GM19452 (cell line): Measurements from ENCODE around the gene HRH2.
"Not testable (repeated sequence)": the region's sequence is repeated elsewhere in the genome, so short reads cannot be mapped to it uniquely, and the experiment has no call there.

Experiments
- ATAC-seq: cut with Tn5 transposase; IDR thresholded peaks from one replicate; pipeline ENCODE4 v1.9.1; 2021; ENCODE audit not compliant: unreplicated experiment

Gene HRH2, protein sequence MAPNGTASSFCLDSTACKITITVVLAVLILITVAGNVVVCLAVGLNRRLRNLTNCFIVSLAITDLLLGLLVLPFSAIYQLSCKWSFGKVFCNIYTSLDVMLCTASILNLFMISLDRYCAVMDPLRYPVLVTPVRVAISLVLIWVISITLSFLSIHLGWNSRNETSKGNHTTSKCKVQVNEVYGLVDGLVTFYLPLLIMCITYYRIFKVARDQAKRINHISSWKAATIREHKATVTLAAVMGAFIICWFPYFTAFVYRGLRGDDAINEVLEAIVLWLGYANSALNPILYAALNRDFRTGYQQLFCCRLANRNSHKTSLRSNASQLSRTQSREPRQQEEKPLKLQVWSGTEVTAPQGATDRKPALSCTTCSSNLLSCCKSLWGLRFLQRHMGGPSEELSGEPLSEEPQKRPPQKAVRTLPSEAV

GRCh38 chr5:175657593-175658271 lies at the start of gene HRH2:
Gene HRH2, plus strand, starts transcription at chr5:175658071. Its CDS starts 25,163 bp downstream, at chr5:175683234.
- no peak for ATAC-seq

GRCh38 chr5:175609526-175609925 lies 48.3 kb upstream of the HRH2 start:
- no peak for ATAC-seq

DNA sequence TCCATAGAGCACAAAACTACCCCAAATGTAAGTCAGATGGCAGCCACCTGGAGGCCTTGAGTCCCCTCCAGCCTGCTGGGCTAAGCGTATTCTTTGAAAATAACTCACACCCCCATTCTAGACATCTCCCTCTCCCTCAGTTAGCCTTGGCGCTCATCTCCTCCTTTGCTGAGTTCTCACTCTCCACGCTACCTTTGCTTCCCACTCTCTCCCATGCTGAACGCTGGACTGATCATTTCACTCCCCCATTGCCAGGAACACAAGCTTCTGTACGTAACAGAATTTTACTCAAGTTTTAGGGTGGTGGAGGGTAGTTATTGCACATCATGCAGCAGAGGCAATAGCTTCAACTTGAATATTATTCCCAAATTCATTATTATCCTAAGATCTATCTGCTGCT lies 47.5 kb upstream of the HRH2 start:
- no peak for ATAC-seq

- no peak for ATAC-seq
Measured at GRCh38 chr5:175610898-175611297, 47.0 kb upstream of the HRH2 start.

GRCh38 chr5:175614223-175614815 lies 43.6 kb upstream of the HRH2 start:
- ATAC-seq = no peak

DNA sequence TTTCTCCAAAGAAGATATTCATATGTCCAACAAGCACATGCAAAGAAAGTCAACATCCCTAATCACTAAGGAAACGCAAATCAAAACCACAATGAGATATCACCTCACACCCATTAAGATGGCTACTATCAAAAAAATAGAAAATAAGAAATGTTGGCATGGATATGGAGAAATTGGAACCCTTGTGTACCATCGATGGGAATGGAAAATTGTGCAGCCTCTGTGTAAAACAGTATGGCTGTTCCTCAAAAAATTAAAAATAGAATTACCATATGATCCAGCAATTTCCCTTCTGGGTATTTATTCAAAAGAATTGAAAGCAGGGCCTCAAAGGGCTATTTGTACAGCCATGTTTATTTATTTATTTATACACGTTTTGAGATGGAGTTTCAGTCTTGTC lies 43.0 kb upstream of the HRH2 start:
- no peak for ATAC-seq

GRCh38 chr5:175616083-175616482 lies 41.8 kb upstream of the HRH2 start:
- no peak for ATAC-seq

GRCh38 chr5:175616527-175616926 lies 41.3 kb upstream of the HRH2 start:
- not testable (repeated sequence) for ATAC-seq

GRCh38 chr5:175617447-175617846 lies 40.4 kb upstream of the HRH2 start:
- ATAC-seq = no peak

DNA sequence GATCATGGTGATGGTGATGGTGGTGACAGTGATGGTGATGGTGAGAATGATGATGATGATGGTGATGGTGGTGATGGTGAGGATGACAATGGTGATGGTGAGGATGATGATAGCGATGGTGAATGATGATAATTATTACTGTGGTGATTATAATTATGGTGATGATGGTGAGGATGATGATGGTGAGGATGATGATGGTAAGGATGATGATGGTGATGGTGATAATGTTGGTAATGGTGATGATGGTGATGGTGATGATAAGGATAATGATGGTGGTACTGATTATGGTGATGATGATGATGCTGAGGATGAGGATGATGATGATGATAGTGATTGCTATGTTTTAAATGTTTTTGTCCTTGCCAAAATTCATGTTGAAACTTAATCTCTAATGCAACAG lies 37.3 kb upstream of the HRH2 start:
- no peak for ATAC-seq

GRCh38 chr5:175621971-175622370 lies 35.9 kb upstream of the HRH2 start:
- no peak for ATAC-seq

DNA sequence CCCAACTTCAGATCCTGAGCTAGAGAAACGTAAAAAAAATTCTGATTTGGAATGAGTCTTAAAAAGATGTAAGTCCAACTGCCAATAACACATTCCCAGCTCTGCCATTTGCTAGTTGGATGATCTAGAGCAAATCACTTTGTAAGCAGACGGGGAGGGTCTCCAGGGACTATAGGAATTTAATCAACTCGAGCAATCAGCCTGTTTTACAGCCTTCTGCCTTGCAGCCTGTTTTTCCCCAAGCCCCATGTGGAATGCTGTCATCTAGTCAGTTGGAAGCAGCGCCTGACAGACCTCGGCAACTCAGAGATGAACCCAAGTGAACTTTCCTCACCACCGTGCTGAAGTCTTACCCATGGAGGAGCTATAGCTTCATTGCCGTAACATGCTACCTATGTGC lies 34.8 kb upstream of the HRH2 start:
- ATAC-seq = no peak

DNA sequence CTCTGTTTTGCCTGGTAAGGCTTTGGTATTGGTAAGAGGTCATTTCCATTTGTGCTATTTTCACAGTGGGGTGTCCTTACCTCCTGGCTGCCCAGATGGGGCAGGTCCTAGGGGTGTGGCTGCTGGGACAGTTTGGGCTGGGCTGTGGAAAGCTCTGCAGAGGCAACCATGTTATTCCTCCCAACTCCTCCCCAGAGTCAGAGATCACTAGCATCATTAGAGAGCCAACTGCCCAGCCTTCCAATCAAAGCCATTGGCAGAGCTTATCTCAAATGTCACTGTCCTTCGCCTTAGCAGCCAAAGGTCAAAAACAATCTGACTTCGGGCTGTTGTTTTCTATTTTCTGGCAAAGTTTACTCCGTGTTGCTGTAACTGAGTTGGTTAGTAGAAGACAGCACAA lies 33.6 kb upstream of the HRH2 start:
- no peak for ATAC-seq

DNA sequence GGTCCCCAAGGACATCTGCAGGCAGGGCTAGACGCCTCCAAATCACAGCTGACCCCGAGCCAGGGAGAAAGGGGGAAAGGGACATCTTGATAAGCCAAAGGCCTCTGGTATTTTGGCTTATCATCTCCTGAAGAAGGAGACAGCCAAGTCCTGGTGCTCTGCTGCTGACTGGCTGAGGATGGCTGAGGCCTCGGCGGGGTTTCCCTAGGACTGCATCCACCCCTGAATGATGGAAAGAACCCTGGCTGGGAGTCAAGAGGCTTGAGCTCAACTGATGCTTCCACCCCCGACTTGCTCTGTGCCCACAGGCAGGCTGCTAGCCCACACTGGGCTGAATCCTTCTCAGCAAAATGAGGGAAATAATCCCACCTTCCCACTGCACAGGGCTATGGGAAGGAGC lies 30.9 kb upstream of the HRH2 start:
- ATAC-seq = no peak

- ATAC-seq = no peak
Measured at GRCh38 chr5:175627739-175628138, 30.1 kb upstream of the HRH2 start.

GRCh38 chr5:175628668-175629067 lies 29.2 kb upstream of the HRH2 start:
- no peak for ATAC-seq

DNA sequence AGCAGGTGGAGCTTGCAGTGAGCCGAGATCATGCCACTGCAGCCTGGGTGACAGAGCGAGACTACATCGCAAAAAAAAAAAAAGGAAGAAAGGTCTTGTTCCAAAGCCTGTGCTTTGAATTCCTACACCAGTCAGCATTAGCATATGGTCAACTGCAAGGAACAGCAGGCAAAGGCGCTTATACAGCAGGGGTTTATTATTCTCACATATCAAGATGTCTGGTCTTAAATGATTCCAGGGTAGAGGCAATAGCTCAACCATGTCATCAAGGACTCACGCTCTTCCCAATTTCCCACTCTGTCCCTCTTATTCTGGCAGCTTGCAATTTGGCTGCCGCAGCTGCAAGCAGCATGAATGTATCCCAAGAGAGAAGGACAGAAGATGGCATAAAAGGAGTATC lies 28.6 kb upstream of the HRH2 start:
- no peak for ATAC-seq

GRCh38 chr5:175629793-175630192 lies 28.1 kb upstream of the HRH2 start:
- ATAC-seq = no peak

DNA sequence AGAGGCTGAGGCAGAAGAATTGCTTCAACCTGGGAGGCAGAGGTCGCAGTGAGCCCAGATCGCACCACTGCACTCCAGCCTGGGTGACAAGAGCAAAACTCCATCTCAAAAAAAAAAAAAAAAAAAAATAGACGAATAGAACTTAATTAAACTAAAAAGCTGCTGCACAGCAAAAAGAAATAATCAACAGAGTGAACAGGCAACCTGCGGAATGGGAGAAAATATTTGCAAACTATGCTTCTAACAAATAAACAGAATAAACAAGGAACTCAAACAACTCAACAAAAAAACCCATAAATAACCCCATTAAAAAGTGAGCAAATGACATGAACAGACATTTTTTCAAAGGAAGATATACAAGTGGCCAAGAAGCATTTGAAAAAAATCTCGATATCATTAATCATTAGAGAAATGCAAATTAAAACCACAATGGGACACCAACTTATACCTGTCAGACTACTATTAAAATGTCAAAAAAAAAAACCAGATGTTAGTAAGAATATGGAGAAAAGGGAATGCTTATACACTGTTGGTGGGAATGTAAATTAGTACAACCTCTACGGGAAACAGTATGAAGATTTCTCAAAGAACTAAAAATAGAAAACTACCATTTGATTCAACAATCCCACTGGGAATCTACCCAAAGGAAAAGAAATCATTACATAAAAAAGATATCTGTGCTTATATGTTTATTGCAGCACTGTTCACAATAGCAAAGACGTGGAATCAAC lies 21.9 kb upstream of the HRH2 start:
- no peak for ATAC-seq

GRCh38 chr5:175638305-175638704 lies 19.6 kb upstream of the HRH2 start:
- no peak for ATAC-seq

DNA sequence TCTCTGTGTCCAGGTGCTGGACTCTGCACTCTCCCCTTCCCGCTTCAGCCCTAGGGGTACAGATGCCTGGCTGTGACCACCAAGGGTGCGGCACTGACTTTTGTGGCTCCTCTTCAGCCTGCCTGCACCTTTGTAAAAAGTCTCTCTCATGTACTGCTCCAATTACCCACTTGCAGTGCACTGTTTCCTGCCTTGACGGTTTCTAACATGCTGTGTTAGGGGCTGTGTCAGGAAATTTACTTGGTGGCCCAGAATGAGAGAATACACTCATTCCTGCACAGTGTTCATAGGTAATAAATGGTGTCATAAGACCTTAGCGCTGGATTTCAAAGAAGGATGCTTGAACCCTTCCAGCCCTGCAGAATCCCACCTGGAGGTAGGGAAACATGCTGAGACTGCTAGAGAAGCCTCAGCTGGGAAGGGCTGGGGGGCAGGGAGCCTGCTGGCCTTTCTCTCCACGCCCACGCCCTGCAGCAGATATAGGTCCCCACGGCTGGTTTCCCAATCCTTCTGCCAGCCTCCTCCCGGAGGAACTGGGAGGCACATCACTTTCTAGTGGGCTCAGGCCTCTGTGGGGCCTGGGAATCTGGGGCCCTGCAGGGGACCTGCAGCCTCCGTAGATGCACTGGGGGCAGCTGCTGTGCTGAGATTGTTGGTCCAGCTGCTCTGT lies 17.6 kb upstream of the HRH2 start:
- ATAC-seq = no peak
